Middle frontal gyrus (tissue), 1 donor: ENCODE measurements around the gene INO80.

Experiments used
- DNase-seq: peaks from one replicate; pipeline ENCODE4 v3.0.0-alpha.2; 2015; ENCODE audit warnings: low spot score; ENCODE audit errors: extremely low spot score

Gene INO80

DNA sequence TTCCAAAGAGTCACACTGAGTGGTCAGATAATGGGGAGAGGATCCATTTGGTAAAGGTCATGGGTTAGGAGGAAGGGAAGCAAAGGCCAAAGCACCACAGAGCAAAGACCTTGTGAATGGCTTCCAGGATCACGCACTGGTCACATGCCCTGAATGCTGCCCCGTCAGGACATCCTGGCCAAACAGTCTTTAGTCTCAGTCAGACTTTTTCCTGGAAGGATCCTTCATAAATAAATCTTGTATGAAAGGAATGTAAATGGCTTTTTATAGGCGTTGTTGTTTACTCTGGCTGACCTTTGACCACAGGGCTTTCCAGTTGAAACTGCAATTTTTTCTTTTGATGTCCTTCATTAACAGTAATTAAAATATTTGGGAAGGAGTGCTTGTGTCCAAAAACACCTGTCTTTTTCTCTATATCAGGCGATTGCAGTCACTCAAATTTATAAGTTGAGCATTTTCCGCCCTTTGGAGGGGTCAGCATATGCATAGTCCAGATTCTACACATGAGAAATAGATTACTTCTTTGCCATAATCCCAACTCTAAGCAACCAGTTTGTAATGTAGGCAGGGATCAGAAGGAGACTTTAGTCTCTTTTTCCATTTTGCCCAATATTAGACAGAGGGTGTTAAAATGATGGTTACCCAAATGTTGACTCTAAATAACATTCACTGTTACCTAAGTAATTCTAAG lies 114.4 kb downstream of the INO80 start:
- no peak for DNase-seq

DNA sequence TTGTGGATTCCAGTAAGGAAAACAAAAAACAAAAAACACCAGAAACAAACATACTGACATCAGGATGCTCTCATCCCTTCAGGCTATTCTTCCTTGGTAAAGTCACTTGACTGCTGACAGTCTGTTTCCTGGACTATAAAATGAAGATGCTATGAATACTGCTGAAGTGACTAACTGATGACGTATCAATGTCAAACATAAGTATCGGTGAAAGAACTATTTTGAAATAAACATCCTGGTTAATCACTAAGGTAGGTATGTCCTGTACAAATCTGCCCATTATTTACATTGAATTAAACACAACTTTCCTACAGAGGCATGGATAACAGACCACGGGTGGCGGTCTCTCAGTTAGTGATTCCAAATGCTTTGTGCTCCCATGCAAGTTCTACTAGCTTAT lies 116.9 kb downstream of the INO80 start:
- no peak for DNase-seq

DNA sequence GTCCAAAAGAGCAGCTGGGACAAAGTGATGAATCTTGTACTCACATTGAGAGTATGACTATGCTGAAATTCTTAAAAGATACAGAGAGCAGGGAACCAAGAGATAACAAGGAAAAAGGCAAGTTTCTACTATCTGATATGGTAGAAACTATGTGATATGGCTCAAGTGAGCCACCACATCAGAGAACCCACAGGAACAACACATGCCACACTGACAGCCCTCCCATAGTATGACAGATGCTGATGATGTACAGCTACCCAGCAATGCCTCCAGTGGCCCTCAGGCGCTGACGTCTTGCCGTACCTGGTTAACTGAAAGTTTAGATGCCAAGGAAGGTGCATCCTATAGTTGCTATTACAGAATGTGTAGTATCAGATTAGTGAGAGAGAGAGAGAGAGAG lies 120.4 kb downstream of the INO80 start:
- DNase-seq = no peak

DNA sequence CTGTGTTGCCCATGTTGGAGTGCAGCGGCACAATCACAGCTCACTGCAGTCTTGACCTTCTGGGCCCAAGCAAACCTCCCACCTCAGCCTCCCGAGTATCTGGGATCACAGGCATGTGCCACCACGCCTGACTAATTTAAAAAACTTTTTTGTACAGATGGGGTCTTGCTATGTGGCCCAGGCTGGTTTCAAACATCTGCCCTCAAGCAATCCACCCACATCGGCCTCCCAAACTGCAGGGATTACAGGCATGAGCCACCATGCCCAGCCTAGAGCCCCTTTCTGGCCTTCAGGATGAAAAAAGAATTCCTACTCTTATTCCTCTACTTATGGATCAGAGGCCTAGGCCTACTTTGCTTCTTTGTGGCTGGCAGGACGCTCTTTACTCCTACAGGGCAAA lies 123.3 kb downstream of the INO80 start:
- DNase-seq = no peak

DNA sequence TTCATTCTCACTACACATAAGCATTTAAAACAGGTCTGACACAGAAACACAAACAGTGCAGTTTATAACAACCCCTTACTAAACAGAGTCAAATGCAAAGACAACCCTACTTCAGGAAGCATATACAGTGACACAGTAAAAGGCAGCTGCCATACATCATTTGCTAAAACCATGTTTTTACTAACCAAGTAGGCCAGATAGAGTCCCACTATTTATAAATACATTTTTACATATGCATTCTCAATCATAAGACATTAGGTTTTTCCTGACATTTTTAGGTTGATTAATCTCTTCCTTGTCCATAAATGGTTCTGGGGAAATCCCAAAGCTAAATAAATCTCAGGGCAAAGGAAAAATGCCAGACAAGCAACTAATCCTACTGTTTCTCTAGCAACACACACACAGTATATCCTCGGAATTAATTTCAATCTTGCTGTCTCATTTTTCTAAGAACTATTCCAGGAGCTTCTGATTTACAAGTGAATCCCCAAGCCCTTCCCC lies 123.8 kb downstream of the INO80 start:
- DNase-seq = no peak

DNA sequence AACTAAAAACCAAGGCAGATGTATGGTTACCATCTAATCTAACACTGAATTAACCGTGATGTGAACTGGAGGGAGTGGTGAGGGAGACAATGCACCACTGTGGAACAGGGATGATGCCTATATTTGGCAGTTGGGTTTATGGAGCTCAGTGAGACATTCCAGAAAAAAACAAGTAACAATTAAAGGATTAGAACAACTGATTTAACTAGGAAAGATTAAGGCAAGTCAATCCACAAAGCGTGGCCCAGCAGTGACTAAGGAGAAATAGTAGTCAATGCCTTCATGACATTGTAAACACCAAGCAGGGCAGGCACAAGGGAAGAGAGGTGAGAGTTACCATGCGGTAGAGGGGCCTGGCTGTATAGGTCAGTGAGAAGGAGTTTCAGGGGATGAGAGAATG lies 124.7 kb downstream of the INO80 start:
- no peak for DNase-seq

DNA sequence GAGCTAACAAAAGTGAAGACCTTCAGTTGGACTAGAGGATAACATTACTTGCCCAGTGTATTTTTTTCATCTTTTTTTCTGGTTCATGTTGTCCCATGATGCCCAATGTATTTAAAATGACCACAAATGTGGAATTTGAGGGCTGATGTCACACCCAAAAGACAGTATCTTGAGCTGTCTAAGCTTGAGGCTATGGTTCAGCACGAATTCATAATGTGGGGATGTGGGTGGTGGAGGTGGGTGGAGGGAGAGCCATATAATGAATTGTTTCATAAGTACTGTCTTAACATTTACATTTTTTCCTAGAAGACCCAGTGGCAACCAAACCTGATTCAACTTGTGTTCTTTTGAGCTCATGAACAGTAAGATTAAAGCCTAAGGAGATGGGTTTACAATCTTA lies 125.3 kb downstream of the INO80 start:
- DNase-seq = no peak

DNA sequence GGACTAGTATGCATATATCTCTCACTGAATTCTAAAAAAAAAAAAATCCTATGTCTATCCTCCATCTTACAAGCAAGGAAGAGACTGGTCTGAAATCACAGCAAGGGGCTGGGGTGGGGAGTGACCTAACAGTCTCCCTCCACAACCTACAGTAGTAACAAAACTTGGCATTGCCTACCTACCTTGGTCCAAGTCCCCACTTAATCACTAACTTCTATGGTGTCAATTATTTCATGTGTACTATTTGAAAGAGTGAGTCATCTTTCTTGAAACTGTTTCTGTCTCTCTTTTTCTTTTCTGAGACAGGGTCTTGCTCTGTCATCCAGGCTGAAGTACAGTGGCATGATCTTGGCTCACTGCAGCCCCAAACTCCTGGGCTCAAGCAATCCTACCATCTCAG lies 126.0 kb downstream of the INO80 start:
- no peak for DNase-seq

DNA sequence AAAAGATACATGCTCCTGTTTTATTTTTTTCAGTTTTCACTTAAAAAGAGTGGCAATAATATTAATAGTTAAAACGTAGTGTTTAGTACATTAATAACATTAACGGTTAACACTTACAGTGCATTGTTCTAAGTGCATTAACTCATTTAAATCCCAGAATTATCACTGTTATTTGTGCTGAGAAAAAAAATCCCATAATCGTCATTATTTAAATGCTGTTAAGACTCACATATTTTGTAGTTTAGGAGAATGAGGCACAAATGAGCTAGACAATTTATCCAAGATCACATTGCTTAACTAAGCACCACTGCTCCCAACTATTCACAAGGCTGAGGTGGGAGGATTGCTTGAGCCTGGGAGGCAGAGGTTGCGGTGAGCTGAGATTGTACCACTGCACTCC lies 127.9 kb downstream of the INO80 start:
- no peak for DNase-seq

DNA sequence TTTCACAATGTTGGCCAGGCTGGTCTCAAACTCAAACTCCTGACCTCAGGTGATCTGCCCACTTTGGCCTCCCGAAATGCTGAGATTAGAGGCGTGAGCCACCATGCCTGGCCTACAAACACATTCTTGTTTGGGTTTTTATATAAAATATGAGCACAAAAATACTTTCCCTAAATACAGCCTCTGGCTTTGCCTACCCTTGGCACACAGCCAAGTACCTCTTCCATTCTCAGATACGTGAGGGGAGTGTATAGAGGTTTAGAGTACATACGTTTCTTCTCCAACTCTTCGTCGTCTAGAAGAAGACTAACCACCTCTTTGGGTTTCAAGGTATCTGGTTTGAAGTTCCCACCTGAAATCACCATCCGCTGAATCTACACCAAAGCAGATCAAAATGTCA lies 129.3 kb downstream of the INO80 start:
- no peak for DNase-seq

DNA sequence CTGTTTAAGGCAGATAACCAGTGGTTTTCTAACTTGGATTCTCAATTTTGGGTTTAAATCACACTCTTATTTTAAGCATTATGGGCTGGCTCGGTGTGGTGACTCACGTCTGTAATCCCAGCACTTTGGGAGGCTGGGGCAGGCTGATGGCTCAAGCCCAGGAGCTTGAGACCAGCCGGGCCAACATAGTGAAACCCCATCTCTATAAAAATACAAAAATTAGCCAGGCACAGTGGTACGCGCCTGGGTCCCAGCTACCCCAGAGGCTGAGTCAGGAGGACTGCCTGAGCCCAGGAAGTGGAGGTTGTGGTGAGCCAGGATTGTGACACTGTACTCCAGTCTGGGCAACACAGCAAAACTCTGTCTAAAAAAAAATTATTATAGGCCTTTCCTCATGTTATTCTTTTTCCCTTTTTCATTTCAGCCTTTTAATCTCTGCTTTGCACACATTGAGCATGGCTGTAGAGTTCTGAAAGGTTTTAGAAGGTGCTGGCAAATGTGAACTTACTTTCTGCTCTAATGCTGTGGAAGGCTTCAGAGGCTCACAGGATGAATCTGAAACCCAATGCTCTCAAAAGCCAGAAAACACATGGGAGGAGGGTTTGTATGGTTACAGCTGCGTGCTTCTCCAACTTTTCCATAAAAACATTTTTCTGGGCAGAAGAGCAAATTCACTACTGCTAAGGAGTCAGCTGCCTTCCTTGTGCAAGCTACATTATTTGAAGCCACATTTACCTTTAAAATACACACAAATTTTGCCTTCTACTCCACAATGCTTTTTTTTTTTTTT lies 130.3 kb downstream of the INO80 start:
- DNase-seq = no peak

DNA sequence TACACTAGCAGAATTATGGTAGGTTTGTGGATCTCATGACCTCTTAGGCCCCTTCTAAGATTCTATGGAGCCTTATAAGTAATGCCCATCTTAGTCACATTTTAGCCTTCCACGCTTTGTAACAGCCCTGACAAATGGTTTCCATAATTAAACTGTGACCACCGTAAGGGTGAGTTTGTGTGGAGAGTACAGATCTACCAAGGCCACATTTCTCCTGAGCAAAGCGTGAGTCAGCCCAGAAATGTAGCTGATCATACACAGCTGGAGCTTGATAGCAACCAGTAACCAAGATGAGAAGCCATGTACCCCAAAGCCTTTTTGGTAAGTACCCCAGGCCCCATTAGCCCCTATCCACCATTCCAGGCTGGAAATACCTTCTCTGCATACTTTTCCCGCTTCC lies 131.1 kb downstream of the INO80 start:
- DNase-seq = no peak

DNA sequence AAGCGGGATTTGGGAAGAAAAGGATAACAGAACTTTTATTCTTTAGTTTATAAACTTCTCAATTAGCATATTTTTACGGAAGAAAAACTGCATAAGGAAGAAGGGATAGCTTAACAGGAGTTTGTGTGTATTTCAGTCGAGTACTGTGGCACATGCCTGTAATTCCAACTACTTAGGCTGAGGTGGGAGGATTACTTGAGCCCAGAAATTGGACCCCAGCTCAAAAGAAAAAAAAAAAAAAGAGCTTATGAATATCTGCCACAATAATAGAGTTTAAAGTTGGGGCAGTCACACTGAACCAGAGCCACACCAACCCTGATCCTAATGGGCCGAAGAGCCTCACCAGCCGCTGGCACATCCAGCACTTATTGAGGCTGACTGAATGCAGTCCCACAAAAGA lies 131.7 kb downstream of the INO80 start:
- no peak for DNase-seq

DNA sequence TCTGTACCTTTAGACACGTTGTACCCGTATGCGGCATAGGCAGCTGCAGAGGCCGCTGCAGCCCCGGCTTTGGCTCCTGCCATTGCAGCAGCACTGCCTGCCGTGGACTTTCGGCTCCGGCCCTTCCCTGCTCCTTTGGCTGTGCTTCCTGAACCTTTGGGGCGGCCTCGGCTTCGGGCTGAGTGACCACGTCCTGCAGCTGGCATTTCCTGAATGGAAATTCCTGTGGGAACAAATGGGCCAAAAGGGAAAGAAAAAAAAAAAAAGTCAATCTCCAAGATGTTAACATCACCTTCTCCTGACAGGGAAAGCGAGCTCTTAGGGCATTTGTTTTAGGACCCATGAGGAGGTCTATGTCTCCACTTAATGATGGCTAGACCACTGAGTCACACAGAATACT lies 133.2 kb downstream of the INO80 start:
- DNase-seq = no peak

DNA sequence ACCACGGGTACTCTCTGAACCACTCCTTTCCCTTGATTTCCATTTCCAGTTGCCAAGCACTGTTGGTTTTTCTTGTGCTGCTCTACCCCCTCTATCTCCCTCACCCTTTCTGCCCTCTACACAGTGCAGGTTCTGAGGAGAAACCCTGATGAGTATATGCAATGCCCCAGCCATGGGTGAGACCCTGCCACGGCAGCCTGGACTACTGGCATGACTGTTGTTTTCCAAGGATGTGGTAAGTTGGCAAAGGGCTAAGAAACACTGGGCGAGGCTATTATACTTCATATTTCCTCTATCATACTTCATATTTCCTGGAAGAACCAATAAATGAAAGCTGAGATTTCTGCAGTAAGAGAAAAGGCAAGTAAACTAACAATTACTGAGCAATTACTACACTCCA lies 134.9 kb downstream of the INO80 start:
- DNase-seq = no peak

DNA sequence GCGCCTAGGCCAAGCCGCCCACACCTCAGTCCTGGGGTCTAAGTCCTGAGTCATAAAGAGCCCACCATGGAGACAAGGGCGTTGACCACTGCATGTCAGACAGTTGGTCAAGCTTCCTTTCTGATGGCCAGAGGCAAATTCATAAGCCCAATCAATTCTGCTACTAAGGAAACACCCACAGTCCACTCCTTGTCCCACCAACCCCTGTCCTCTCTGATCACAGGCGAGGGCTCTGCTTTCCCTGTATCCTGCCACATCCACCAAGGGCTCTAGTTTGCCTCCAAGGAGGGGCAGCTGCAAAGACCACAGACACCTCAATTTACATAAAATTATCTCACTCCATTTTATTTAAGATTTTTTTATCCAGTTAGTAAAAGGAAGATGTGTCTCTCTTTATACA lies 137.5 kb downstream of the INO80 start:
- DNase-seq = no peak

DNA sequence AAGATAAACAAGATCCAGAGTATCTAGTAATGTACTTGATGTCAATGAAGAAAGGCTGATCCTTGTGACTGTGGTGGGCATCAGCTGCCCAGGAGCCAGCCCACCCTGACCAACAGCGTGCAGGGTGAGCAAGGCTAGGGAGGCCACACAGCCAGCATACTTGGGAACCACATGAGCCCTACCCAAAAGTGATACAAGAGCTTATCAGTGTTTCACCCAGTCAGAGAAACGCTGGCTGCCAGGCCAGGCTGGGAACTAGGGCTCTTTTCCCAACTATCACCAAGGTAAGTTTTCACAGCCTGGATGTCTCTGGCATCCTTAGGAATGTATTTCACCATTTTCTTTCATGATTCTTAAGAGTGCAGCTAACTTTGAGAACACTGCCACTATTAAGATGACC lies 137.9 kb downstream of the INO80 start:
- no peak for DNase-seq

DNA sequence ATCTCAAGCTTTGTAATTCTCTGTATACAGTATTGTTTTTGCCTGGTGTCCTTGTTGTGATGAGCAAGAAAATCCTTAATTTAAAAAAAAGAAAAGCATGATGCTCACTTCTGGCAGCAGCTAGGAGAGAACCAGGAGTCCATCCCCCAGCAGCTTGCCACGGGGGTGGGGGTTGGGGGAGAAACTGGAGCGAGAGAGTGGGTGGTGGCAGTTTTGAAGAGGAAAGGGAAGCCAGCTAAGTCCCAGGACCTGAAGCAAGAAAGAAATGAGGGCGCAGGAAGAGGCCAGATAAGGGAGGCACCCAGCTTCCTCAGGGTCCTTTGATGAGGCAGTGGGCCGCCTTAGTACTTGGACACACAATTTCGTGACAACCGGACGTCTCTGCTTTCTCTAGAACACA lies 139.3 kb downstream of the INO80 start:
- DNase-seq = no peak

DNA sequence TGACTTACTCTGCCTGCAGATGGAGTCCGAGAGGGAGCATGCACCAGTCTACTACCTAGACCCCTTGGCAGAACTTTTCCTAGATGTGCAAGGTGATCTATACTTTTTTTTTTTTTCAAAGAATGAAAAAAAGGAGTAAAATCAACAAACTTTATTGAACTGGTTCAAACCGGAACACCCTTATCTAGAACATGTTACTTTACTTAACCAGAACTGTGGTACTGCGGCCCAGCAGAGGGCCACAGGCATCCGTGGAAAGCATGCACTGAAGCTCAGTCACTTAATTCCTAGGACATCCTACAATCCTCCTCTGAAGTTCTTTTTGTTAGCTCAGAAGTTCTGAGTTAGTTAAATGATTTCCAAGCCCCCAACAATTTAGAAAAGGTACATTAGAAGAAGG lies 141.2 kb downstream of the INO80 start:
- no peak for DNase-seq

DNA sequence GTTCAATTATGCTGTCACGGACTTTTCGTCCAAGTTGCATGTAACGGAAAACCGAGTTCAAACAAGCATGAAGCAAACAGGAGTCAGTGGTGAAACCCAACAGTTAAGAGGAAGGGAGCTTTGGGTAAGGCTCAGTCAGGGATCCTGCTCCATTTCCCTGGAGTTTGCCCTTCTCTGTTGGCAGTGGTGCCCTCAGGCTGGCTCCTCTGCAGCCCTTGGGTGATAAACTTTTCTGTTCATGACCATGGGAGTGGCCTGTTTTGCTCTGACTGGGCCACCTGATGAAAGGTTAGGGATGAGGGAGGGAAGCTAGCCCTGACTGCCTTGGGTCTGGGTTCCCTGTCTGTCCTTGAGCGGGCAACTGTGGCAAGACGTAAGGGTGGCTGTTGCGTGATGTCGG lies 146.7 kb downstream of the INO80 start:
- no peak for DNase-seq

DNA sequence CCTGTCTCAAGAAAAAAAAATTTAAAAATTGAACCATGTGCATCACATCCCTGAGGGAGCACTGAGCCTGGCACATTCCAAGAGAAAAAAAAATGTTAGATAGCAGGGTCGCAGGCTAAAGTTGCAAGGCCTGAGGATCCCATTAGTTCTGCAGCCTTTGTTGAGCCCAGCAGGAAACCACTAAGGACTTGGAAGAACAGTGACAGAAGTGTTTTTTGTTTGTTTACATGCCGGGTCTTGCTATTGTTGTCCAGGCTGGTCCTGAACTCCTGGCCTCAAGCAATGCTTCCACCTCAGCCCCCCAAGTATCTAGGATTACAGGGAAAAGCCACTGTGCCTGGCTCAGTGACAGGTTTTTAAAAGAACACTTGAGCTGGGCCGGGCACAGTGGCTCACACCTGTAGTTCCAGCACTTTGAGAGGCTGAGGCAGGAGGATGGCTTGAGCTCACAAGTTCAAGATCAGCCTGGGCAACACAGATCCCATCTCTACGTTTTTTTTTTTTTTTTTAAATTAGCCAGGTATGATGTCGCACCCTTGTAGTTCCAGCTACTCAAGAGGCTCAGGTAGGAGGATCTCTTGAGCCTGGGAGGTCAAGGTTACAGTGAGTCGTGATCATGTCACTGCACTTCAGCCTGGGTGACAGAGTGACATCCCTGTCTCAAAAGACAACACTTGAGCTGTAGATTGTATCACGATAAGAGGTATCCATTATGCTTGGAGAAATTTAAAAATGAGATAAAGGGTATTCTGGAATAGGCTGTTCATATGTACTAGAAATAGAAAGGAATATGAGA lies 147.6 kb downstream of the INO80 start:
- DNase-seq = no peak

DNA sequence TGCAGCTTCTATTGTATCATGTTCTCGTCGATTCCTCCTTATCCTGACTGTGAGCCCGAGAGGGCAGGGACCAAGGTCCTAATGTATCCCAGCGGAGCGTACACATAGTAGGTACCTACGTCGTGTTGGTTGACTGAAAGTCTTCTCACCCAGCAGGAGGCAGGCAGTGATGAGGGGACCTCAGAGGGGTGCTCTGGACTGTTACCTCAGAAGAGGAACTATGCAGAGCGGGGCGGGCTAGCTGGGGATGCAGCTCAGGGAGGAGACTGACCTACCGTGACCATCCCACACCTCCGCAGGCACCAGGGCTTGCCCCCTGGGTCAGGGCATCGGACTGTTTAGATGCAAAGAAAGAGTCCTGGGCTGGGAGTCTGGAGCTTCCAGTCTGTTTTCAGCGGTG lies 151.4 kb downstream of the INO80 start:
- no peak for DNase-seq
